ENCODE measurements around the gene TAF12. TPM values are rescaled to one million over a fixed set of nuclear protein-coding genes. Genes with fewer than 3 reads are reported as not detected.
"Not testable (repeated sequence)": the region's sequence is repeated elsewhere in the genome, so short reads cannot be mapped to it uniquely, and the experiment has no call there.

The TAF12 gene
- total RNA-seq, 1 experiment from 2014 or later = 33.8 TPM

DNA sequence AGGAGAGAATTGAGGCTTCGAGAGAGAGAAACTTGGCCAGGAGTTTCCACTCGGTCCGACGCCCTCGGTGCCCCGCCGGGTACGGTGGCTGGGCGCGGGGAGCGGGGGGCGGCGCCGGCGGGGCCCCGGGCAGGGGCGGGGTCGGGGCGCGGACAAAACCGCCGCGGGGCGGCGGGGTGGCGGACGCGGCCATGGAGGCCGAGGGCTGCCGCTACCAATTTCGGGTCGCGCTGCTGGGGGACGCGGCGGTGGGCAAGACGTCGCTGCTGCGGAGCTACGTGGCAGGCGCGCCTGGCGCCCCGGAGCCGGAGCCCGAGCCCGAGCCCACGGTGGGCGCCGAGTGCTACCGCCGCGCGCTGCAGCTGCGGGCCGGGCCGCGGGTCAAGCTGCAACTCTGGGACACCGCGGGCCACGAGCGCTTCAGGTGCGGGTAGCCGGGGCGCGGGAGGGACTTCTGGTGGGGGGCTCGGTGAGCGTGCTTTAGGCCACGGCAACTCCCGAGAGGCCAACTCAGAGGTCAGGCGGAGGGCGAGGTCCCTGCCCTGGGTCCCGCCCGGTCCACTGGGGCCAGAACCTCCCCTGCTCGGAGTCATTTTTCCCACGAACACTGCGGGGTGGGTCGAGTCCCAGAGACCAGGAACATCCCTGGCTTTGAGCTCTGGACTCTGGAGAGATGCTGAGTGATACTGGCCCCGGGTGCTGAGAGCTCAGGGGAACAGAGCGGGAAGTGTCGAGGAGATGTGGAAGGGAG, 50.4 kb downstream of the TAF12 start:
- no peak for DNase-seq (ENCODE audit: low spot score)
- in situ Hi-C loops (cut with HindIII; ENCODE audit: low sequenced_read_pairs) = no loop called here

DNA sequence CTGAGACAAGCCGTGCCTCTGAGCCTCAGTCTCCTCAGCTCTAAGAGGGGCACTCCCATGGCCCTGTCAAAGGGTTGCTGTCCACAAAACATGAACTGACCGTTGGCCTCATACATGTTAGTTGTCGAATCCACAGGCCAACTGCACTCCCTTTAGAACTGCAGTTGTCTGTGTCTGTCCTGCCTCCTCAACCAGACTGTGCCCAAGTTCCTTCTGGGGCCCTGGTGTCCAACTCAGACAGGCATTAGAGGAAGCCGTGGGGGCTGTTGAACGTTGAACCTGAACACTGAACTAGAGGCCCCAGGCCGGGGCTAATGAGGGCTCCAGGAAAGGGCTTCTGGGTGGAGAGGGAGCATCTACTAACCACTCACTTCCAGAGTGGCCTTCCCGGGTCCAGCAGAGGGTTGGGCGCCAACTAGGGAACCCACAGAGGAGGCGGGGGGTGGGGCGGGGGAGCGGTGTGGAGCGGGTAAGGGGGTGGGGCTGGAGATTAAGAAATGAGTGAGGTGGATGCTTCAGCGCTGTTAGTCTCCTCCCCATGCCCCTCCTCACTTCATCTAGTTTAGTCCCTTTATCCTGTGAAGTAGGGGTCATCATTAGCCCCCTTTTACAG, 51.1 kb downstream of the TAF12 start, which contains the start of gene RAB42:
RAB42 (plus strand) TSS at position 558 of the 613 bp plus-strand sequence. CDS start 247 bp downstream, outside the sequence.
- DNase-seq (ENCODE audit: low spot score) = no peak
- in situ Hi-C loops (cut with HindIII; ENCODE audit: low sequenced_read_pairs) = no loop called here

DNA sequence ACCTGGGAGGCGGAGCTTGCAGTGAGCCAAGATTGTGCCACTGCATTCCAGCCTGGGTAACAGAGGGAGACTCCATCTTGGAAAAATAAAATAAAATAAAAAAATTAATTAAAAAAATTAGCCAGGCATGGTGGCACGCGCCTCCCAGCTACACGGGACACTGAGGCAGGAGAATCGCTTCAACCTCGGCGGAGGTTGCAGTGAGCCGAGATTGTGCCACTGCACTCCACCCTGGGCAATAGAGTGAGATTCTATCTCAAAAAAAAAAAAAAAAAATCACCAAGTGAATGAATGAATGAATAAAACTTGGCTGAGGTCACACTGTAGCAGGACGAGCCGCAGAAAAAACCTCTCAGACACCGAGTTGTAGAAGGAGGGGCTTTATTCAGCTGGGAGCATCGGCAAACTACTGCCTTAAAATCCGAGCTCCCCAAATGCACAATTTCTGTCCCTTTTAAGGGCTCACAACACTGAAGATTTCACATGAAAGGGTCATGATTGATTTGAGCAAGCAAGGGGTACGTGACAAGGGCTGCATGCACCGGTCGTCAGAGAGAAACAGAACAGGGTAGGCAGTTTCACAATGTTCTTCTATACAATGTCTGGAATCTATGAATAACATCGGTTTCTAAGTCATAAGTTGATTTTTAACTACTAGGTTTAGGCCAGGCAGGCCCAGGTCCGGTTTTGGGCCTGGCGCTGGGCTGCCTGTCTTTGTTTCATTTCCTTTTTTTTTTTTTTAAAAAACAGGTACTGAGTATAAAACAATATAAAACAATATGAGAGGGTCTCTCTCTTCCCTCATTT, 56.1 kb downstream of the TAF12 start:
- DNase-seq (ENCODE audit: low spot score); in situ Hi-C loops (cut with HindIII; ENCODE audit: low sequenced_read_pairs): not testable (repeated sequence)

DNA sequence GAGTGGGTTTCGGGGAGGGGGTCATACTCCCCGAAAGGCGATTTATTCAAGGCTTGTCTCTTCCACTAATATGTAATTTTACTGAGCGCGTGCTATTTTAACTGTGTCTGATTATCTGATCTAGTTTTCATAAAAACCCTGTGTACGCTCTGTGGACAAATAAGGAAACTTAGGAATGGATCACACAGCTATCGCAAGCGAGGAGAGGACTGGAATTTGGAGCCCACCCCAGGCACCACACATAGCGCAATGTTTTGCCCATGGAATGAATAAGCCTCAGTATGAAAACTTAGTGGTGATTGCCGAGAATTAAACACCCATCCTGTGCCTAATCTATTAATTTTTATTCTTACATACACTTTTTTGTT, 60.6 kb downstream of the TAF12 start:
- in situ Hi-C loops (cut with HindIII; ENCODE audit: low sequenced_read_pairs) = no loop called here
- DNase-seq (ENCODE audit: low spot score) = no peak

DNA sequence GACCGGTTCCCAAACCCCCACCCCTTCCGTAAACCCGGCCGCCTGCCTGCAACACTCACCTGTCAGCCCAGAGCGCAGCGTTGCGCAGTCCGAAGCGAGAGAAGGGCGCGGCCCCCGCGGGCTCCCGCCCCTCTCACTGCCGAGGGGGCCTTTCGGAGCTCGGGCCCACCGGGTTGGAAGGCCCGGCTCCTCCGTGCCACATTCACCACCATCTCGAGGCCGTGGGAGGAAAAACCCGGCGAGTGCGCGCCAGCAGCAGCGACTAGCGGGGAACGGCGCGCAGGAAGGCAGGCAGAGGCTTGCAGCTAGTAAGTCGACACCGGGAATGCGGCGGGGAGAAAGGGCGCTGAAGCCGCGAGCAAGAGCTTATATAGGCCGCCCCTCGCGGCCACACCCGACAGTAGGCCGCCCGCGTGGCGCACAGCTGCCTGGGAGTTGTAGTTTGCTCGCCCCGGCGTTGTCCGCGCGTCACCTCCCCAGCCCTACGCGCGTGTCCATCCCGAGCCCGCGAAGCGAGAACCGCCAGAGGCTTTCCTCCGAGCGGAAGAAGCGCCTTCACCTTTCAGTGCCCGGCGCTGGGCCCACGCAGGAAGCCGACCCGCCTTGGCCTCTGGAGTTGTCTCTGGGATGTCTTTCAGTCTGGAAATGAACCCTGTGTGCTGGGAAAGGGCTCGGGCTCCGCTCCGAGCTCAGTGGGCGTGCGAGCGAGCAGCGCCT, 61.2 kb downstream of the TAF12 start:
- DNase-seq (ENCODE audit: low spot score) = peak; percentile 97
- in situ Hi-C loops (cut with HindIII; ENCODE audit: low sequenced_read_pairs) = no loop called here

DNA sequence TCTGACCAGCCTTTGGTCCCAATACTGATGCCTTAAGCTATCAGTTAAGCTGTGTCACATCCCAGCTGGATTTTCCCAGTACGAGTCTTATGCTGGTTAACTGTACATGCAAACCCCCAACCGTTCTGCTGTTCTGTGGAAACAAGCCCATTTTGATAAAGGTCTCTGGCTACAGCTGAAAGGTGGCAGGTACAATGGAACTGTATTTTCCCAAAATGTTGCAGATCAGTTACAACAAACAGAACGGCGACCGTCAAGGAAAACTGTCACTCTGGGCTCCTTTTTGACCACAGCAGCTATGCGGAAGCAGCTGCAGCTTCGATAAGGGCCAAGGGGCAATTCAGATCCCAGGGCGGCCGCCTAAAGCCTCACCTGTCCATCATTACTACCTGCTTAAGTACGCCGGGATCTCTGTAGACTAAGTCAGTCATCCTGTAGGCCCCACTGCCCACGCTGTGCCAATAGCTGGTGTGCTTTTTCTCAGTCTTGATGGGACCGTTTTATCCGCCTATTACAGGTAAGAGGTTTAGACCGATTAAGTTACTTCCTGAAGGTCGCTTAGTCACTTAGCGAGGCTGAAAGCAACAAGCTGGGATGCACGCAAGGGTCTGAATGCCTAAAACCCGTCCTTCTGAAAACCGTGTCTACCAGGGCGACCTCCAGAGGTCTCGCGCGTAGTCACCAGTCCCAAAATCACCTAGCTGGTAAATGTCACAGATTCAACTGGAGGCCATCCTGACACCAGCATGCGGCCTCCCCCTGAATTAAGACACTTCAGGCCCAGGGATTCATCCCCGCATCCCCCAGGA, 61.9 kb downstream of the TAF12 start:
- peak; percentile 82 for DNase-seq (ENCODE audit: low spot score)
- in situ Hi-C loops (cut with HindIII; ENCODE audit: low sequenced_read_pairs) = no loop called here

DNA sequence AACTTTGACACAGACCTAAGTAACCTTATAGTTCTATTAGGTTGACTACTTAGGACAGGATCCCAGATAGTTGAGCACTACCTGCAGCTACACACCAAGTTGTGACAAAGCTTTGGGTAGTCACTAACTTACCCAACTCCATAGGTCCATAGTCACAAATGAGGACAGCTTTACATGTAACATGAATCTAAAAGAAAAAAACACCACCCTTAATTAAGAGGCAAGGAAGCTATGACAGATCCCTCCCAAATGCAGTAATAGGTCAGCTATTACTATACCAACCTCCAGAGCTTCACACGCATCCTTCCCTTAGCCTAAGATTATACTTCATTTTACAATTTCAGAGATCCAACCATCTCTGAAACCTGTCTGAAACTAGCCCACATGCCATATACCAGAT, 63.5 kb downstream of the TAF12 start:
- in situ Hi-C loops (cut with HindIII; ENCODE audit: low sequenced_read_pairs) = no loop called here
- DNase-seq (ENCODE audit: low spot score) = no peak

DNA sequence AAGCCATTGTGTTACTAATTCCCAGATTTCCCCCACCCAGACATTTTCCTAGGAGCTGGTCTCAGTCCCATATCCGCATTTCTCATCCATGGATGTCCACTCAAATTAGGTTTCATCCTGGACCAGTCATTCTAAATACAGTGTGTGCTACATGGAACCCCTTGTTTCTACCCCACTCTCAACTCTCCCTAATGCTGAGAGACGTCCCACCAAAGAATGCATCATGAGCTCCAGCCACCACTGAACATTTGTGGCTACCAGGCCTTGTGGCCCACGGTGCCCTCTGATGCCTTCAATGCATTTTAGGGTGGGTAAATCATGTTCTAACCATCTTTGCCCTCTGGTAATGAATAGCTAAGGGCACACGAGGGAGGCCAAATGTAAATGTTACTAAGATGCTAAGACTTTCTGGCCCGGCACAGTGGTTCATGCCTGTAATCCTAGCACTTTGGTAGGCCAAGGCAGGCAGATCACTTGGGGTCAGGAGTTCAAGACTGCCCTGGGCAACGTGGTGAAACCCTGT, 64.1 kb downstream of the TAF12 start:
- DNase-seq (ENCODE audit: low spot score) = no peak
- in situ Hi-C loops (cut with HindIII; ENCODE audit: low sequenced_read_pairs) = no loop called here

DNA sequence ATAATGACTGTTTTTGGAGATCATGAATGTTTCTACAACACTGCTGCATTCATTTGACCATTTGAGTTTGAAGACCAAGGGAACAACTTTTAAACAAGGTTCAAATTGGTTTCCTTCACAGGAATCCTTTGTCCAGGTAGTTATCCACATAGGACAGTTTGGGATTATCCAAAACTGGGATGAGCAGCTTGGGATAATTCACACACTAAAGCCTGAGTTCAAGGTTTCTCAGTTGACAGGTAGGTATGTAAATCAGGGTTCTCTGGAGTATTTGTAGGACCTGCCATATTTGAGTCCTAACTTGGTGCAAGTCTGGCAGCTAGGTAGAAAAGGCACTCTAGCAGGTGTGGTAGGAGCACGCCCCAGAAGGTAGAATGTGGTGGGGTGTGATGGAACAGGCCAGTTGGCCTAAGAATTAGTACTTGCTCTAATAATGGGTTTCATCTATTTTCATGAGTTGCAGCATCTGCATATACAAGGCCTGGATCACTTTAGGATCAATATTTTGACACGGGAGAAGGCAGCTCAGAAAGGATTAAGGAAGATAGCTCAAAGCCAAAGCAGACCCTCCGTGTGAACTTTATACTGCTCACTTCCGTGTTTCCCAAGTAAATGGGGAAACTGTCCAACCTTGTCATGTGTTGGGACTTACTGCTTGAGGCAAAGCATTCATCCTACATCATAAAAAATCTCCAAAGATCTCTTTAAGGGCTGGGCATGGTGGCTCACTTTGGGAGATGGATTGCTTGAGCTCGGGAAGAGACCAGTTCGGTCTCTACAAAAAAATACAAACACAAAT, 64.9 kb downstream of the TAF12 start:
- in situ Hi-C loops (cut with HindIII; ENCODE audit: low sequenced_read_pairs) = no loop called here

DNA sequence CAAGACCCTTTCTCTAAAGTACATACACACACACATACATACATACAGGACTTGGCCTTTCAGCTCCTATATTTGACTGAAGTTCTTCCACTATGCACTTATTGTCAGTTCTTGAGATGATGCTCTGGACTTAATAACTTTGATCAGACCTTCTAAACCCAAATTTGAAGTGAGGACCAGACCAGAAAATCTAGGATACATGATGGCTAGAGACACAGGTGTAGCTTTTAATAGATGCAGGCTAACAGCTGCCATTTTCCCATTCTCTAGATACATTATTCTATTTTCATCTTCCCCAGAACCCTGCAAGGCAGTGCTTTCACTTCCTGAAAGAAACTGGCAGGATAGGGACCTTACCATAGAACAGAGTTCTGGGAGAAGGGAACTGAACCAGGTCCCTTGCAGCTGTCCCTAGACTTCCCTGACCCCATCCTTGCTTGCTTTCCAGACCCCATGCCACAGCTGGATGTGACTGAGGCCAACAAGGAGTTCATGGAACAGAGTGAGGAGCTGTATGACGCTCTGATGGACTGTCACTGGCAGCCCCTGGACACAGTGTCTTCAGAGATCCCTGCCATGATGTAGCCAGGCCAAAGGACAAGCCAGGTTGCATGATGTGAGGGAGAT, 65.7 kb downstream of the TAF12 start:
- in situ Hi-C loops (cut with HindIII; ENCODE audit: low sequenced_read_pairs) = no loop called here
- DNase-seq (ENCODE audit: low spot score) = no peak

More for the DNA sequence above, 64.9 kb downstream of the TAF12 start:
- DNase-seq (ENCODE audit: low spot score) = no peak

DNA sequence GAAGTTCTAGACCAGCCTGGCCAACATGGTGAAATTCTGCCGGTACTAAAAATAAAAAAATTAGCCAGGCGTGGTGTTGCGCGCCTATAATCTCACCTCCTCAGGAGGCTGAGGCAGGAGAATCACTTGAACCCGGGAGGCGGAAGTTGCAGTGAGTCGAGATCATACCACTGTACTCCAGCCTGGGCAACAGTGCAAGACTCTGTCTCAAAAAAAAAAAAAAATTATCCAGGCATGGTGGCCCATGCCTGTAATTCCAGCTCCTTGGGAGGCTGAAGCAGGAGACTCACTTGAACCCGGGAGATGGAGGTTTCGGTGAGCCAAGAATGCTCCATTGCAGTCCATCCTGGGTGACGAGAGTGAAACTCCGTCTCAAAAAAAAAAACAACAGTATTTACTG, 69.3 kb downstream of the TAF12 start:
- in situ Hi-C loops (cut with HindIII; ENCODE audit: low sequenced_read_pairs) = no loop called here
- no peak for DNase-seq (ENCODE audit: low spot score)

DNA sequence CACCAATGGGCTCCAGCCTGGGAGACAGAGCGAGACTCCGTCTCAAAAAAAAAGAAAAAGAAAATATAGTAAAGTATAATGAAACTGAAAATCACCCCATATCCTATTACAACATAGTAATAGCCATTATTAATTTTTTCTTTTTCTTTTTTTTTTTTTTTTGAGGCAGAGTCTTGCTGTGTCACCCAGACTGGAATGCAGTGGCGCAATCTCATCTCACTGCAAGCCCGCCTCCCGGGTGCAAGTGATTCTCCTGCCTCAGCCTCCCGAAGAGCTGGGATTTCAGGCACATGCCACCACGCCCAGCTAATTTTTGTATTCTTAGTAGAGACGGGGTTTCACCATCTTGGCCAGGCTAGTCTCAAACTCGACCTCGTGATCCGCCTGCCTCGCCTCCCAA, 70.0 kb downstream of the TAF12 start:
- DNase-seq (ENCODE audit: low spot score); in situ Hi-C loops (cut with HindIII; ENCODE audit: low sequenced_read_pairs): not testable (repeated sequence)

DNA sequence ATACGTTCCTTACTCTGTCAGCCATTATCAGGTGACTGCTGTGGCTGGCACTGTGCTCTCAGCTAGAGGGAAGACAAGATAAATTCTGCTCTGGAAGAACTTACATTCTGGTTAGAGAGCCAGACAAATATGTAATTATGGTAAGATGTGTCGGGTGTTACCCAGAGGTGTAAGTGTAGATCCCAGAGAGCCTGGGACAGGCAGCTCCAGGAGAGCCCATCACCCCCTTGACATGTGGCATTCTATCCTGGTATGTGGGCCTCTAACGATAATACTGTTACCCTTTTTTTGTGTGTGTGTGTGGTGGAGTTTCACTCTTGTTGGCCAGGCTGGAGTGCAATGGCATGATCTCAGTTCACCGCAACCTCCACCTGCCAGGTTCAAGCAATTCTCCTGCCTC, 71.0 kb downstream of the TAF12 start:
- in situ Hi-C loops (cut with HindIII; ENCODE audit: low sequenced_read_pairs) = no loop called here
- DNase-seq (ENCODE audit: low spot score) = no peak

DNA sequence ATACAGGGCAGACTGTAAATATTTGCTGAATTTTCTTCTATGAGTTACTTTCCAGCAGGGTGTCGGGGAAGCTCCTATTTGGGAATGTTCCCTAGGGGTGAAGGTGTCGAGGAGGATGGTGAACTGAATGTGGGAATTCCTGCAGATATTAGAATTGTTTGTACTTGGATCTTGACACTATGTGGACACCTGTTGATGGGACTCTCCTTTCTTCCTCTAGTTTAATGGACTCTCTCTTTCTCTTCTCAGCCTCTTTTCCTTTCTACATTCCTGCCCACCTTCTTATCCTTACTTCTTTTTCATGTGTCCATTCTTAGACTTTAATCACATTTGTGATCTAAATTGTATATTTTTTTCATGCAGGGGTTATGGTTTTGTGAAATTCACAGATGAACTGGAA, 75.9 kb downstream of the TAF12 start:
- in situ Hi-C loops (cut with HindIII; ENCODE audit: low sequenced_read_pairs) = no loop called here
- DNase-seq (ENCODE audit: low spot score) = no peak

DNA sequence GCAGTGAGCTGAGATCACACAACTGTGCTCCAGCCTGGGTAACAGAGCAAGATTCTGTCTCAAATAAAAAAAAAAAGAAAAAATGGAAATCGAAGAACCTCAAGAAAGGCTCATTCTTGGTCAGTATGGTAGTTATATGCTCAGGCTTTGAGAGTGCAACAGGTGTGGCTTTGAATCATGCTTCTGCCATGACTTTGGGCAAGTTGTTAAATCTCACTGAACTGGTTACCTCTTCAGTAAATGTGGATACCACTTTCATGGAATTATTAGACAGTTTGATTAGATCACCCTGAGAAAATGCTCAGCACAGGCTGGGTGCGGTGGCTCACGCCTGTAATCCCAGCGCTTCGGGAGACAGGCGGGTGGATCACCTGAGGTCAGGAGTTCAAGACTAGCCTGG, 77.1 kb downstream of the TAF12 start:
- in situ Hi-C loops (cut with HindIII; ENCODE audit: low sequenced_read_pairs) = no loop called here
- no peak for DNase-seq (ENCODE audit: low spot score)

DNA sequence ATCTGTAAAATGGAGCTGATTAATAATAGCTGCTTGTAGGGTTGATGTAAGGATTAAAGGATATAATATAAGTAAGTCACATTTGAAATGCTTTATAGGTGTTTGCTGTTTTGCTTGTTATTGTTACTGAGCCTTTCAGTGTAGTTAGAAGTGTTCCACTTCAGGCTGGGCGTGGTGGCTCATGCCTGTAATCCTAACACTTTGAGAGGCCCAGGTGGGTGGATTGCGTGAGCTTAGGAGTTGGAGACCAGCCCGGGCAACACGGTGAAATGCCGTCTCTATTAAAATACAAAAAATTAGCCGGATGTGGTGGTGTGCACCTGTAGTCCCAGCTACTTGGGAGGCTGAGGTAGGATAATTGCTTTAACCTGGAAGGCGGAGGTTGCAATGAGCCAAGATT, 77.8 kb downstream of the TAF12 start:
- no peak for DNase-seq (ENCODE audit: low spot score)
- in situ Hi-C loops (cut with HindIII; ENCODE audit: low sequenced_read_pairs) = no loop called here

DNA sequence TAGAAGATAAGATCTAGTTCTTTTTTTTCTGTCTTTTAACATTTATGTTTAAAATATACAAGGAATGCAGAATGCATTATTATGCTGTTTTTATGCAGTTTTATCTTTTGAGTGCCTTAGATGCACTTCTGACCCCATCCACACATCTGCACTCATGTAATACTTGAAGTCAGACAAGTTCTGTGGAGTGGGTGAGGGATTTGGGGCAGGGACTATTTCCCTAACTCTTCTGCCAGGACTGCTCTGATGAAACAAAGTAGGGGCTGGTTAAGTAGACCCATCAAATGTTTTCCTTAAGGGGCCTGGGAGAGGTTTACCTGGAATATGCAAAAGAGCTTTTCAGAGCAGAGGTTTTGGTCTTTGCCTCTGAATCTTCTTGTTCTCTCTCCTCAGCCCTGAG, 78.6 kb downstream of the TAF12 start:
- DNase-seq (ENCODE audit: low spot score) = no peak
- in situ Hi-C loops (cut with HindIII; ENCODE audit: low sequenced_read_pairs) = no loop called here

Measured in G401 (cell line).